Effector CD4-positive, alpha-beta T cell (primary cell): ENCODE data around the gene OPCML.

Experiments used
- DNase-seq: peaks from one replicate; pipeline ENCODE4 v3.0.0-alpha.2; 2020

The OPCML gene

GRCh38 chr11:132913295-132913694, 619.0 kb downstream of the OPCML start:
- no peak for DNase-seq

- no peak for DNase-seq
These were observed 621.1 kb downstream of the OPCML start for GRCh38 chr11:132911186-132911585.

GRCh38 chr11:132910011-132910760, 622.1 kb downstream of the OPCML start:
- no peak for DNase-seq

DNA sequence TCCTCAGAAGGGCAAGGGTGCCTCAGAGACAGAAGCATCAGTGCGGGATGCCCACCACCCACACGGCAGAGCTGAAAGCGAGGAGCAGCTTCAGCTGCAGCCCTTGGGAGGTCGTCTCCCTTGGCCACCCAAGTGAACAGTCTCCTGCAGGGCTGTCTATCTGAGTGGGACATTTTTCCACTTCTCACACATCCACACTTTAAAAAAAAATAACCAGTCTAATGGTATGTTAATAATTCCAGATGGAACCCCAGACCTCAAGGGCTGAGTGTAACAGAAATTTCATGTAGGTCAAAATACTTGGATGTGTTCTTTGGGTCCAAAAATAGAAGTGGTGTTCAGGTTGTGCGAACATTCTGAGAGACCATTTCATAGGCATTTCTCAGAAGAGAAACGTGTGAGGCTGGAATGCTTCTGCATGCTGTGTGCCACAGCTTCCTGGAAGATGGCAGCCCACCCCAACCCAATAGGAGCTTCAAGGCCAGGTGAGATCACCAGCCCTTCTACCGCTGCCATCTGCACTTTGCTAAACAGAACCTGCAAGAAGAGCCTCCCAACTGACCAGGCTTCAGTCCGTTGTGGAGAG, 623.2 kb downstream of the OPCML start:
- no peak for DNase-seq

GRCh38 chr11:132908414-132908810, 623.9 kb downstream of the OPCML start:
- DNase-seq, result no peak

DNA sequence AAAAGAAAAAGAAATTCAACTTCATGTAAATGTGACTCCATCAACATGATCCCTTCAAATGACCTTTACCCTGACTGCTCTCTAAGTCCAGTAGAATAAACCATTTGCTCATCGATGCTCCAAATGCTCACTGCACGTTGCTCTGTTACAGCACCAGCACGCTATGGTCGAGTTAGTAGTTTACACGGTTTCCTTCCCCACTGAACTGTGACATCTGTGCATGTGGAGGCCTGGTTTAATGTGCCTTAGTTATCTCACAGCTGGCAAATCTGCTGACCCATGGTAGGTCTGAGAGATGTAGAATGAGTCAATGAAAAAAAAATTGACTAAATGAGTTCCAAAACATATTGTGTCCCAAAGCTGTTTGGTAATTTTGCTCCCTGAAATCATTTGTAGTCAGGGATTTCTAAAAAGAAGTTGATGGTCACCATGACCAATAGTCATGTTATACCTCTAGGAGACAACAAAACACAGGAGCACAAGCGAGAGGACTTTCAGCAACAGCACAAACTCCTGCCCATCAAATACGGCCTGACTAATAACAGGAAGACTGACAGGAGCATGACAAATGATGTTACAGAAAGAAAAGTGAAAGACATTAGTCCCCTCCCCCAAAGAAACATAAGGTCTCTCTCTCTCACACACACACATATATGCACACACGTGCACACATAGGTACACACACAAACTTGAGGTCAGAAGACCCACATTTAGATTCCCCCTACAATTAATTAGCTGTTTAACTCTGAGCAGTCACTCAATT, 624.5 kb downstream of the OPCML start:
- DNase-seq, result no peak

DNA sequence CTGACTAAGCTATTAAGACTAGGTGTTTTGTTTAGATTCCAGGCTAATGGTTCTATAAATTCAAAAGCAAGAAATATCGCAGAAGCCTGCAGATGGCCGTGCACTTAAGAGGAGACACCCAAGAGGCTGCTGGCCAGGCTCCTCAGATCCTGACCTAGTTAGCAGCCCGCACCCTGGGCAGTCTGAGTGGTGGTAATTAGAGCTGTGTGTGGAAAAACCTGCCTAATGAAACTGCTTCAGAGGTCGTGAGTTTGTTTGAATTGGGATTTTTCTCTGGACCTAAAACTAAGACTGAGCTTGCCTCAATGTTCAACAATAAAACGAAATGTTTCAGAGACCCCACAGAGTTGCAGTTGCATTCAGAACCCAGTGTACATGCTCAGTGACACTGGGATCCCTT, 627.7 kb downstream of the OPCML start:
- DNase-seq, result no peak

DNA sequence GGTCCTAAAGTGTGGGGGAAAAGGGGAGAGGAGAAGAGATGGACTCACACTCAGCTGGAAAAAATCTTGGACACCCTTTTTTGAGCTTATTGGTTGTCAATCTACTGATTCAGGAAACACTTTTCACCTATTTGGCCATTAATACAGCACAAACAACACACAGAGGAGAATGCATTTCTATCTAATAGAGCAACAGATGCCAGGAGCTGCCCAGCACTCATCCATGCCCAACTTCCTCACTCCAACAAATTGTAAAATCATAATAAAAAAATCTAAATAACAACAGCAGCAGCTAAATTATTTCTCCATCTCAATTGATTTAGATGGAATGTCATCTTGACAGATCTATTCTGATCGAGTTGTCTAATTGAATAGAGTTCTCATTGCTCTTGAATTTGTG, 628.2 kb downstream of the OPCML start:
- DNase-seq, result no peak

- no peak for DNase-seq
These were observed 630.4 kb downstream of the OPCML start for GRCh38 chr11:132901638-132902471.

DNA sequence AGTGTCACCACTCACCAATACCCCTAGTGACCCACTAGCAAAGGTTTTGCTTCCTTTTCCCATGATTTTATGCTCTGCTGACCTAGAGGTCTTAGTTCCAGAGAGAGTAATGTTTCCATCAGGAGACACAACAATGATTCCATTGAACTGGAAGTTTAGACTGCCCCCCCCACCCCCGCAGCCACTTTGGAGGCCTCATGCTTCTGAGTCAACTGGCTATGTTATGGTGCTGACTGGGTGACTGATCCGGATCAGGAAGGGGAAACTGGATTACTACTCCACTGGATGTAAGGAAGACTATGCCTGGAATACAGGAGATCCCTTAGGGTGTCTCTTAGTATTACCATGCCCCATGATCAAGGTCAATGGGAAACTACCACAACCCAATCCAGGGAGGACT, 633.6 kb downstream of the OPCML start:
- DNase-seq, result no peak

- no peak for DNase-seq
These were observed 634.3 kb downstream of the OPCML start for GRCh38 chr11:132898021-132898420.

GRCh38 chr11:132895340-132895739, 637.0 kb downstream of the OPCML start:
- no peak for DNase-seq

- DNase-seq, result no peak
These were observed 637.7 kb downstream of the OPCML start for GRCh38 chr11:132894606-132895005.

DNA sequence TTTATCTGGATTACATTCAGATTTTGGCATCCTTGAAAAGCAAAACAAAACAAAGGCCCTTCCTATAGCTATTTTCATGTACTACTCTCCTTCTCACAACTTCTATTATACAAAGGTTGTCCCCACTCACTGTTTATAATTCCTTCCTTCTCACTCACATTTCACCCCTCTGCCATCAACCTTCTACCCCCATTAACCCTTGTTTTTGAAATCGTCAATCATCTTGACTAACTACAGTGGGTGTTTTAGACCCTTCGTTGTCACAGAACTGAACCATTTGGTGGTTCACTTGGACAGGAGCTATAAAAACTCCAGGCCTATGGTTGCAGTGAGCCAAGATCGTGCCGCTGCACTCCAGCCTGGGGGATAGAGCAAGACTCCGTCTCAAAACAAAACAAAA, 639.4 kb downstream of the OPCML start:
- DNase-seq, result no peak

- DNase-seq, result no peak
These were observed 644.1 kb downstream of the OPCML start for GRCh38 chr11:132888226-132888625.

DNA sequence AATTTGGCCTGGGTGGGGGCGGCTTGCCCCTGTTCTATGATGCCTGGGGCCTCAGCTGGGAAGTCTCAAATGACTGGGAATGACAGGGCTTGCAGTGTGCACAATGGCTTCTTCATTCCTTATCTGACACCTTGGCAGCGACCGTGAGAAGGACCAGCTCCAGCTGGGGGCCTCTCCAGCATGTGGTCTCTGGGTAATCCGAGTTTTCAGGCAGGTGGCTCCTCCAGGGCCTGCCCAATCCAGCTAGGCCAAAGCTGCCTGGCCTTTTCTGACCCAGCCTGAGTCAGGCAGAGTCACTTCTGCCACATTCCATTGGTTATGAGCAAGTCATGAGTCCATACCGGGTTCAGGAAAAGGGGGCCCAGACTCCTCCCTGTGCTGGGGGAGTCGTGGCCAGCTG, 646.0 kb downstream of the OPCML start:
- no peak for DNase-seq

- DNase-seq, result no peak
These were observed 649.1 kb downstream of the OPCML start for GRCh38 chr11:132883241-132883640.

GRCh38 chr11:132881622-132882021, 650.7 kb downstream of the OPCML start:
- DNase-seq, result no peak

DNA sequence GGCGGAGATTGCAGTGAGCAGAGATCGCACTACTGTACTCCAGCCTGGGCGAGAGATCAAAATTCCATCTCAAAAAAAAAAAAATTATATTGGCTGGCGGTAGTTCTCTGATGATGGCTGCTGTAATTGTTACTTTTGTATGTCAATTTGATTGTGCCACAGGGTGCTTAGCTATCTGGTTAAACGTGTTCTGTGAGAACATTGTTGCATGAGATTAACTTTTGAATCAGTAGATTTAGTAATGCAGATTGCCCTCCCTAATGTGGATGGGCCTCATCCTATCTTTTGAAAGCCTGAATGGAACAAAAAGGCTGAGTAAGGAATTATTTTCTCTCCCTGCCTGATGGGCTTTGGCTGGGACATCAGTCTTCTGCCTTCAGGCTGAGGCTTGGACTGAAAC, 654.2 kb downstream of the OPCML start:
- DNase-seq, result no peak

GRCh38 chr11:132876705-132877104, 655.6 kb downstream of the OPCML start:
- DNase-seq, result no peak

DNA sequence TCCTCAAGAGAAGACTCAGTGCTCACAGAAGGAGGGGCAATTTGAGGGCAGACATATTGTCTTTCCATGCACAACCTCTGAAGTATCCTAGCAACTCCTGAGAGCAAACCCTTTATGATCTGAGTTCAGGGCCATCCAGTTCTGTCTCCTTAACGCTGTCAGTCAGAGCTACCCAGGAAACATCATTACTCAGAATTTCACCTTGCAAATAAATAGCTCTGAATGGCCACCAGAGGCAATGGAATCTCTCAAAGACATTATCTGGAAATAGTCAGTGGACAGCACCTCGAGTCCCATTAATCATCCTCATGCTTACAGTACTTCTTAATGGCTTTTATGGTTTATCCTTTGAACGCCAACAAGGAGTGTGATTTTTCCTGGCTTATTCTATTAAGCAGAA, 656.1 kb downstream of the OPCML start:
- no peak for DNase-seq

GRCh38 chr11:132874638-132875037, 657.7 kb downstream of the OPCML start:
- no peak for DNase-seq

- DNase-seq, result no peak
These were observed 658.5 kb downstream of the OPCML start for GRCh38 chr11:132873841-132874240.
